Measurements from ENCODE around the gene KRTAP5-7. TPM values are rescaled to one million over a fixed set of nuclear protein-coding genes. Genes with fewer than 3 reads are reported as not detected.
"Not testable (repeated sequence)": the region's sequence is repeated elsewhere in the genome, so short reads cannot be mapped to it uniquely, and the experiment has no call there.

KRTAP5-7 gene
- total and polyA plus RNA-seq, 11 donors: not detected

DNA sequence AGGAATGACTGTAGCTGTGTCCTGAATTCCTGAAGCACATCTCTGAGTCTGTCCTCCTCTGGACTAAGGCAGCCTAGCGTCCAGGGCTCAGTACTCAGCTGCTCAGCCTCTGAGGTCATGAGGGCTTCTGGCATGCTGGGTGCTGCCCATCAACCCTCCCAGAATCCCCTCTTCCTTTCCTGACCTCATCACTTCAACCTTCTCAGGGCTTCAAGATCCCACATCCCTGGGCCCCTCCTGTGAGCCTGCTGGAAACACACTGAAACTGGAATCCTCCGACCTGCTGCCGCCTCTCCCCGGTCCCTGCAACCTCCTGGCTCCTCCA lies 11.6 kb downstream of the KRTAP5-7 start:
- no peak for DNase-seq
- no peaks in the 10 kb centered on the region for H3K27me3 ChIP-seq
- intact Hi-C loops (cut with DNase I): no loop called here
- no peak overlapping the region for H3K4me3 ChIP-seq
- H3K9me3 ChIP-seq: no peaks in the 10 kb centered on the region
- TF ChIP-seq POLR2A (IDR thresholded peaks at IDR 0.05): no peak
- TF ChIP-seq, protein P1, sequence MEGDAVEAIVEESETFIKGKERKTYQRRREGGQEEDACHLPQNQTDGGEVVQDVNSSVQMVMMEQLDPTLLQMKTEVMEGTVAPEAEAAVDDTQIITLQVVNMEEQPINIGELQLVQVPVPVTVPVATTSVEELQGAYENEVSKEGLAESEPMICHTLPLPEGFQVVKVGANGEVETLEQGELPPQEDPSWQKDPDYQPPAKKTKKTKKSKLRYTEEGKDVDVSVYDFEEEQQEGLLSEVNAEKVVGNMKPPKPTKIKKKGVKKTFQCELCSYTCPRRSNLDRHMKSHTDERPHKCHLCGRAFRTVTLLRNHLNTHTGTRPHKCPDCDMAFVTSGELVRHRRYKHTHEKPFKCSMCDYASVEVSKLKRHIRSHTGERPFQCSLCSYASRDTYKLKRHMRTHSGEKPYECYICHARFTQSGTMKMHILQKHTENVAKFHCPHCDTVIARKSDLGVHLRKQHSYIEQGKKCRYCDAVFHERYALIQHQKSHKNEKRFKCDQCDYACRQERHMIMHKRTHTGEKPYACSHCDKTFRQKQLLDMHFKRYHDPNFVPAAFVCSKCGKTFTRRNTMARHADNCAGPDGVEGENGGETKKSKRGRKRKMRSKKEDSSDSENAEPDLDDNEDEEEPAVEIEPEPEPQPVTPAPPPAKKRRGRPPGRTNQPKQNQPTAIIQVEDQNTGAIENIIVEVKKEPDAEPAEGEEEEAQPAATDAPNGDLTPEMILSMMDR (IDR thresholded peaks at IDR 0.05): no peak
- no peak for ATAC-seq
- no peaks in the 10 kb centered on the region for H3K36me3 ChIP-seq
- WGBS, 4 donors: 74 to 86% (median 83%) methylated on average over 4 of the region's 4 CpGs
- H3K4me1 ChIP-seq: no peaks in the 10 kb centered on the region
- H3K27ac ChIP-seq: no peak overlapping the region

DNA sequence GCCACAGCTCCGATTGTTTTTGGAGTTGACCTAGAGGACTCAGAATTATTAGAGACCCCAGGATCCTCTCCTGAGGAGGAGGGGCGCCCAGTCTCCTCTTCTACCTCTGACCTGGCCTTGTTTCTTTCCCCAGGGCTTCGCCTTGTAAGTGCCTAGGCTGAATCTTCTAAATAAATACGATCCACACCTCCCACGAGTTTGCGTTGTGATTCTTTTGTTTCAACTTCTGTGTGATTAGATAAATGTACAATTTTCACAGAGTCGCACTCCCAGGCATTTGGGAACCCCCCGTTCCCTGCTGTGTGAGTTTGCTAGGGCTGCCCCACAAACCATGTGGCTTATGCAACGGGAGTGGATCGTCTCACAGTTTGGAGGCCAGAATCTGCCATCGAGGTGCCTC lies 11.9 kb downstream of the KRTAP5-7 start:
- H3K4me1 ChIP-seq: no peaks in the 10 kb centered on the region
- no peaks in the 10 kb centered on the region for H3K36me3 ChIP-seq
- ATAC-seq (no peak), DNase-seq (no peak)
- no peak overlapping the region for H3K4me3 ChIP-seq
- TF ChIP-seq POLR2A (IDR thresholded peaks at IDR 0.05): no peak
- TF ChIP-seq, protein P1 (IDR thresholded peaks at IDR 0.05): no peak
- whole genome bisulfite sequencing, 4 donors: 77 to 84% (median 82%) methylated on average over 11 of the region's 11 CpGs
- H3K9me3 ChIP-seq: no peaks in the 10 kb centered on the region
- H3K27ac ChIP-seq: no peak overlapping the region
- intact Hi-C loops (cut with DNase I): no loop called here
- no peaks in the 10 kb centered on the region for H3K27me3 ChIP-seq

DNA sequence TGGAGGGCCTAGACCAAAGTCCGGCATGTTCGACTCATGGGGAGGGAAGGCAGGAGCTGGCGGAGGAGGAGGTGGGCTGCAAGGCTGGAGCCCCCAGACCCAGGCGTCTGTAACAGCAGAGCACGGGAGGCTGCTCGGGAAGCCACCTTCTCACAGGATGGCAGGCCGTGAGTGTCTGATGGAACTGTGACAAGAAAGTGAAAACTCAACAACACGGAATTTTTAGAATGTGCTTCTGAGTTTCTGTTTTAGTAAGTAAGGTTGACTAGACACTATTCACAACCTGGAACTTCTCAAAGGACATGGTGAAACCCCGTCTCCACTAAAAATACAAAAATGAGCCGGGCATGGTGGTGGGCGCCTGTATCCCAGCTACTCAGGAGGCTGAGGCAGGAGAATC lies 12.9 kb downstream of the KRTAP5-7 start:
- H3K4me1 ChIP-seq; intact Hi-C loops (cut with DNase I); H3K36me3 ChIP-seq; H3K27me3 ChIP-seq; DNase-seq; H3K9me3 ChIP-seq; ATAC-seq; H3K27ac ChIP-seq; H3K4me3 ChIP-seq: not testable (repeated sequence)
- 92 to 96% (median 94%) methylated on average over 11 of the region's 11 CpGs for WGBS, 4 donors

DNA sequence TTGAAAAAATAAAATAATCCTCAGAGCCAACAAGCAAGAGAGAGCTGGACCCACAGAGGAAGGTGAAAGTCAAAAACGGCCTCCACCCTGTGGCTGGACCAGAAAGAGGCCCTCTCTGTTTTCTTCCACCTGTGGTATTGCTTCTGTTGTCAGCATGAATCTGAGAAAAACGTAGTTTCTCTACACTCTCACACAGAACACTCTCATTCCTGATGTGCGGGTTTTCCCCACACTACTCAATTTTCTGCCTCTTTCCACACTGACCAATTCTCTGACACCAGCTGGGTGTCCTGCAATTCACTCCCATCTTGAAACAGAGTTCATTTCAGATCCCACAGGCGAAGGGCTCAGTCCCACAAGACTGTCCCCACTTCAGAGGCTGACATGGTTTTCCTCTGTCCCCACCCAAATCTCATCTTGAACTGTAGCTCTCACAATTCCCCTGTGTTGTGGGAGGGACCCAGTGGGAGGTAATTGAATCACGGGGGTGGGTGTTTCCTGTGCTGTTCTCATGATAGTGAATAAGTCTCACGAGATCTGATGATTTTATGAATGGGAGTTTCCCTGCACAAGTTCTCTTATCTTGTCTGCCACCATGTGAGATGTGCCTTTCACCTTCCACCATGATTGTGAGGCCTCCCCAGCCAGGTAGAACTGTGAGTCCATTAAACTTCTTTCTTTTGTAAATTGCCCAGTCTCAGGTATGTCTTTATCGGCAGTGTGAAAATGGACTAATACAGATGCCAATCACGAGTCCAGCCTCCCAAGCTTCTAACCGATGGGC lies 13.6 kb downstream of the KRTAP5-7 start:
- H3K9me3 ChIP-seq; DNase-seq; H3K27me3 ChIP-seq; intact Hi-C loops (cut with DNase I); ATAC-seq; H3K36me3 ChIP-seq; H3K4me3 ChIP-seq; H3K27ac ChIP-seq; H3K4me1 ChIP-seq: not testable (repeated sequence)
- WGBS, 4 donors: 82 to 89% (median 84%) methylated on average over 9 of the region's 9 CpGs

DNA sequence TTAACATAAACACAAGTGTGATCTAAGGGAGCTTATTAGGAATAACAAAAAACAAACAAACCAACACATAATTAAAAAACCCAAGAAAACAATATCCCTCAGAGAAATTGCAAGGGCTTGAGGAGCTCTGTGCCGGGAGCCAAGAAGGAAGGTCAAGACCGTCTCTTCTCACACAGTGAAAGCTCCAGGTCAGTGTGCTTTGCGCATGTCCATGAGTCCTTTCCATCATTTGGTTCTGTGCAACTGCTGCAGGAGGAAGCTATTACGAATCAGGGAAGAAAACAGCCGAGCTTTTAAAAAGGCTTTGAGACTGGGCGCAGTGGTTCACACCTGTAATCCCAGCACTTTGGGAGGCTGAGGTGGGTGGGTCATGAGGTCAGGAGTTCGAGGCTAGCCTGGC lies 15.3 kb downstream of the KRTAP5-7 start:
- Histone ChIP-seq H3K27ac (no peak overlapping the region), H3K4me3 (no peak overlapping the region), H3K27me3 (peaks cover 0 to 4% (median 0%) of the 10 kb centered on the region in 9 donors), H3K36me3 (no peaks in the 10 kb centered on the region), H3K9me3 (no peaks in the 10 kb centered on the region), H3K4me1 (no peaks in the 10 kb centered on the region)
- TF ChIP-seq POLR2A (IDR thresholded peaks at IDR 0.05): no peak
- TF ChIP-seq, protein P1 (IDR thresholded peaks at IDR 0.05): no peak
- DNase-seq (no peak), ATAC-seq (no peak)
- intact Hi-C loops (cut with DNase I): no loop called here
- 81 to 93% (median 87%) methylated on average over 7 of the region's 7 CpGs for WGBS, 4 donors

Data from heart left ventricle (tissue), 16 donors.